Neutrophil (primary cell): ENCODE data around the gene IDH2.

Source experiments
- H3K27ac ChIP-seq: fragments of 200-600 bp; sonication (generic); 2 replicates; pipeline ENCODE4 v1.5.1; 2016; ENCODE audit warnings: mild to moderate bottlenecking, moderate library complexity
- H3K27me3 ChIP-seq: fragments of 200-600 bp; sonication (generic); 2 replicates; pipeline ENCODE4 v1.6.0; 2016; ENCODE audit warnings: mild to moderate bottlenecking
- H3K36me3 ChIP-seq: fragments of 200-600 bp; sonication (generic); 2 replicates; pipeline ENCODE4 v1.5.1; 2017
- H3K4me1 ChIP-seq, 2 experiments: fragments of 200-600 bp in 1 of 2; sonication (generic) in 1 of 2; 1 replicate in 1 of 2; 2 replicates in 1 of 2; pipeline versions ENCODE4 v1.5.1 to v1.6.1; 2013 to 2016; ENCODE audit warnings: low read depth in 1 of 2, low read length in 1 of 2, mild to moderate bottlenecking in 1 of 2, moderate library complexity in 1 of 2; ENCODE audit not compliant: control insufficient read depth in 1 of 2, insufficient read depth in 1 of 2
- H3K4me3 ChIP-seq, 2 experiments: fragments of 200-600 bp in 1 of 2; sonication (generic) in 1 of 2; 1 replicate in 1 of 2; 2 replicates in 1 of 2; pipeline ENCODE4 v1.5.1; 2013 to 2016; ENCODE audit warnings: low read depth in 1 of 2, low read length in 1 of 2, mild to moderate bottlenecking in 1 of 2, moderate library complexity in 1 of 2
- H3K9me3 ChIP-seq: fragments of 200-600 bp; sonication (generic); 2 replicates; pipeline ENCODE4 v1.5.1; 2016
- TF ChIP-seq, protein P1 (sequence below): fragments of 200-600 bp; sonication (generic); IDR thresholded peaks from 2 replicates; pipeline ENCODE4 v1.5.1; 2016; ENCODE audit warnings: antibody characterized with exemption

Gene IDH2

DNA sequence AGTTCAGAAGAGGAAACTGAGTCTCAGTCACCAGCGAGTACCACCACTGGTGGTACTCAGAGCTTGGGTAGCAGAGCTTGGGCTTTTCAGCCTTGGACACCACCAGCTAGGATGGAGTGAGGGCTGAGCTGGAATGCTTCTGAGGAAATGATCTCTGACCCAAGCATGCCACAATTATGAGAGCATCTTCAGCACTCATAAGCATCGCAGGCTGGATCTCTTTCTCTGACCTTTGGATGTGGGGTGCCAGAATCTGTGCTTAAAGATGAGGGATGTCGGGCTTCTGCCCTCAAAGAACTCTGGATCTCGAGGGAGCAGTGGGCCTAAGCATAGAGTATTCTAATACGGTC, 64.8 kb downstream of the IDH2 start:
- Histone ChIP-seq H3K27ac (peak overlapping the region; percentile 96), H3K4me1 (peaks cover 95 to 99% of the 10 kb centered on the region in 2 experiments), H3K36me3 (no peaks in the 10 kb centered on the region), H3K9me3 (no peaks in the 10 kb centered on the region), H3K27me3 (no peaks in the 10 kb centered on the region), H3K4me3 (peak overlapping the region; percentile 20 to 30)
- TF ChIP-seq, protein P1, sequence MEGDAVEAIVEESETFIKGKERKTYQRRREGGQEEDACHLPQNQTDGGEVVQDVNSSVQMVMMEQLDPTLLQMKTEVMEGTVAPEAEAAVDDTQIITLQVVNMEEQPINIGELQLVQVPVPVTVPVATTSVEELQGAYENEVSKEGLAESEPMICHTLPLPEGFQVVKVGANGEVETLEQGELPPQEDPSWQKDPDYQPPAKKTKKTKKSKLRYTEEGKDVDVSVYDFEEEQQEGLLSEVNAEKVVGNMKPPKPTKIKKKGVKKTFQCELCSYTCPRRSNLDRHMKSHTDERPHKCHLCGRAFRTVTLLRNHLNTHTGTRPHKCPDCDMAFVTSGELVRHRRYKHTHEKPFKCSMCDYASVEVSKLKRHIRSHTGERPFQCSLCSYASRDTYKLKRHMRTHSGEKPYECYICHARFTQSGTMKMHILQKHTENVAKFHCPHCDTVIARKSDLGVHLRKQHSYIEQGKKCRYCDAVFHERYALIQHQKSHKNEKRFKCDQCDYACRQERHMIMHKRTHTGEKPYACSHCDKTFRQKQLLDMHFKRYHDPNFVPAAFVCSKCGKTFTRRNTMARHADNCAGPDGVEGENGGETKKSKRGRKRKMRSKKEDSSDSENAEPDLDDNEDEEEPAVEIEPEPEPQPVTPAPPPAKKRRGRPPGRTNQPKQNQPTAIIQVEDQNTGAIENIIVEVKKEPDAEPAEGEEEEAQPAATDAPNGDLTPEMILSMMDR = no peak

DNA sequence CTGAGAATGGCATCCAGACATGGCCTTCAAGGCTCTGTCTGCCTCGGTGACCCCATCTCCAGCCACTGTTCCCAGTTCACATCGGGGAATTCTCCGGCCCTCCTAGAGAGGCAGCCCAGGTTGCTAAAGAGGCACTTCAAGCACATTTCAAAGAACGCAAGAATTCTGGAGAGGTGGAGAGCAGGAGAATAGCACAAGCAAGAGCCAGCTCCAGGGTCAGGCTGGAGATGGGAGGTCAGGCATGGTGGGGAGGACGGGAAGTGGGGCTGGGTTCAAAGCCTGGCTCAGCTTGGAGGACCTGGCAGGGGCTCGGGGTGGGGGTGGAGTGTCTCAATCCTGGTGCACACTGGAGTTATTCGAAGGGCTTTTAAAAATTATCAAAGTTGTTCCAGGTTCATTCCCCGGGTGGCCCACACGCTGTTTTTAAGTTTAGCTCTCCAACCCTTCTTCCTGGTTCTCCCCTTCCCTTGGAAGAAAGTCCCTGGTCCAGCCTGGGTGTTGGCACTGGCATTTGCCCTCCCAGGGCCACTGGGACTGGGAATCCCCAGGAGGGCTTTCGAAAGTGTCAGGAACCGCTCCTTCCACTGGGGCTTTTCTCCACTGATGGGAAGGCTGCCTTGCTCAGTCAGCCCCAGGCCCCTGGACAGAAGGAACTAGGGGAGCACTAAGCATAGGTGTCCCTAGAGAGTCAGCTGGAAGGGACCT, 65.3 kb downstream of the IDH2 start:
- TF ChIP-seq, protein P1 = no peak
- Histone ChIP-seq H3K9me3 (no peaks in the 10 kb centered on the region), H3K27me3 (no peaks in the 10 kb centered on the region), H3K4me3 (peak overlapping the region; percentile 30 to 47), H3K4me1 (peaks cover 96 to 99% of the 10 kb centered on the region in 2 experiments), H3K27ac (peak overlapping the region; percentile 96), H3K36me3 (no peaks in the 10 kb centered on the region)

DNA sequence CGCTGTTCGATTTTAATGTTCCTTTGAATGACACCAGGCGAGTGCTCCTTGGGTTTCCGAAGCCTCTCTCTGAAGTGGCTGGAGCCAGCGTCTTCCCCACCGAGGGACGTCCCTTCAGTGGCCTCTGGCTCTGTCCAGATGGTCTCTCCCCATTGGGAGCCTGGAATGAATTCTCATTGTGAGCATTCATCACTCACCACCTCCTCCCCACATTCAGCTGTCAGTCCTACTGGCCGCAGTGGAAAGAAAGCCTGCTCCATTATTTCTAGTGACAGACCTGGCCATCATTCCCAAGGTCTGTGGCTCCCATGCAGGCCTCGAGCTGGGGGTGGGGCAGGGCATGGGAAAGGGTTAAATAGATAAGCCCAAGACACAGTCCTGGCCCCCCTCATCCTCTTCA, 65.9 kb downstream of the IDH2 start:
- no peaks in the 10 kb centered on the region for H3K9me3 ChIP-seq
- H3K4me3 ChIP-seq = peak overlapping the region; percentile 22 to 47
- no peaks in the 10 kb centered on the region for H3K36me3 ChIP-seq
- peak overlapping the region; percentile 96 for H3K27ac ChIP-seq
- TF ChIP-seq, protein P1 = no peak
- H3K27me3 ChIP-seq = no peaks in the 10 kb centered on the region
- peaks cover 99 to 100% of the 10 kb centered on the region in 2 experiments for H3K4me1 ChIP-seq

DNA sequence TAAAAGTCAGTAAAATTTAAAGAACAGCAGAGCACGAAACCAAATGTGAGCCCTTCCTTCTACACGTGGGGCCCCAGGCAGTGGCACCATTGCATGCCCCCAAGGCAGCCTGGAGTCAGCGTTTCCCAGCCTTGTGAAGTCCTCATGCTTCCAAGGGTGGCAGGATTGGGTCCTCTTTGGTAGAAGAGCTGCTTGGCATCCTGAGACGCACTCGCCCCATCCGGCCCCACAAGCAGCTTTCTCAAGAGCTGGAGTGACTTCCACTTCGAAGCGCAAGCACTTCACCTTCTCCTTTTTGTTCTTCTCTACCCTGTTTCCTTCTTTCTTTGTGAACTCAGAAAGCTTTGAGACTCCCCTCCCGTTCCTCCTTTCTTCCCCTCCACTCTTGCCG, 66.4 kb downstream of the IDH2 start:
- H3K9me3 ChIP-seq = no peaks in the 10 kb centered on the region
- H3K36me3 ChIP-seq = no peaks in the 10 kb centered on the region
- peak overlapping the region; percentile 47 to 58 for H3K4me3 ChIP-seq
- H3K4me1 ChIP-seq = peaks cover 99 to 100% of the 10 kb centered on the region in 2 experiments
- TF ChIP-seq, protein P1 = no peak
- H3K27ac ChIP-seq = peak overlapping the region; percentile 96
- H3K27me3 ChIP-seq = no peaks in the 10 kb centered on the region

DNA sequence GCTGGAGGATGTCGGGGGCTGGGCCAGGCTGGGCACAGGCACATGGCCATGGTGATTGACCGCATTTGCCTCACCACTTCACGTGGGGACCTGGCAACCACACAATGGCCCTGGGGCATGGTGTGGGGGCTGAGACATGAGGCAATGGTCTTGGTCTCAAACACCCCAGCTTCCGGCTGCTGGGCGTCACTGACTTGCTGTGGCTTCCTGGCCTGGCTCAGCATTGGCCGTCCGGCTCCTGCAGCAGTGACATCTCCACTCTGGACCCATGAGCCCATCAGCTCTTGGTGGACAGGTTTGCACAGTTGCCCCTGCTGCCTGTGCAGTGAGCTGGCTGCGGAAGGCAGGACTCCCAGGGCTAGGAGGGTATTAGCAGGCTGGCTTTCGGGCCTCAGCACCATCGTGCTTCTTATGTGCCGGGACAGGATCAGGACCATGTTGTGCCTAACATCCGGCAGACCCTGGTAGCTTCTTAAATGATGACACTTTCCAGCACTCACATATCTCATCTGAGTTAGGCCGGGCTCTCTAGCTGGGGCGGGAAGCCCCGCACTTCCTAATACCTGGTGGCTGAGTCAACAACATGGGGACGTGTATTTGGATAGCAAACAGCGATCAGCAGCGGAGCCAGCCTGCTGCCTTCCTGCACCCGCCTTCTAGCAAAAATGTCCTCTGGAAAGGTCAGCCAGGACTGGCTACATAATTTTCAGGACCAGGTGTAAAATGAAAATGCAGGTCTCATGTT, 67.0 kb downstream of the IDH2 start:
- H3K27me3 ChIP-seq = no peaks in the 10 kb centered on the region
- H3K36me3 ChIP-seq = no peaks in the 10 kb centered on the region
- peak overlapping the region; percentile 96 for H3K27ac ChIP-seq
- H3K4me1 ChIP-seq = peaks cover 99 to 100% of the 10 kb centered on the region in 2 experiments
- H3K9me3 ChIP-seq = no peaks in the 10 kb centered on the region
- TF ChIP-seq, protein P1 = no peak
- H3K4me3 ChIP-seq = peak overlapping the region; percentile 47 to 58
